Endometrial microvascular endothelial cells (primary cell): Measurements from ENCODE around the gene MRGPRF. TPM values are rescaled to one million over a fixed set of nuclear protein-coding genes. Genes with fewer than 3 reads are reported as not detected.

Source experiments
- in situ Hi-C: cut with HindIII; loops from 2 replicates; pipeline ENCODE4 v1.10.0; 2017; ENCODE audit warnings: low sequenced_read_pairs, low pct_unique_long_range_greater_than_20kb; ENCODE audit errors: inconsistent ontology term
- total RNA-seq: library from RNA; depleted of rRNA; stranded (reverse); fragments of >200 nt; gene quantifications from one replicate; pipeline ENCODE4 v1.2.3, GENCODE V29; 2015; ENCODE audit errors: inconsistent ontology term

The MRGPRF gene
- total RNA-seq, 1 donor from 2014 or later = not detected

GRCh38 chr11:68994894-68995285, 18.2 kb downstream of the MRGPRF start:
- in situ Hi-C loops = no loop called here

- in situ Hi-C loops = no loop called here
Observed at GRCh38 chr11:68994161-68994893, 18.7 kb downstream of the MRGPRF start.

GRCh38 chr11:68993546-68993945, 19.5 kb downstream of the MRGPRF start:
- in situ Hi-C loops = no loop called here

- in situ Hi-C loops = no loop called here
Observed at GRCh38 chr11:68992743-68993255, 20.2 kb downstream of the MRGPRF start.

GRCh38 chr11:68990995-68991780, 21.9 kb downstream of the MRGPRF start:
- in situ Hi-C loops = no loop called here

- in situ Hi-C loops = no loop called here
Observed at GRCh38 chr11:68989936-68990606, 23.0 kb downstream of the MRGPRF start.

GRCh38 chr11:68988491-68988890, 24.6 kb downstream of the MRGPRF start:
- in situ Hi-C loops = no loop called here

- in situ Hi-C loops = no loop called here
Observed at GRCh38 chr11:68987211-68987610, 25.8 kb downstream of the MRGPRF start.

GRCh38 chr11:68983801-68984200, 29.2 kb downstream of the MRGPRF start:
- in situ Hi-C loops = no loop called here

- in situ Hi-C loops = no loop called here
Observed at GRCh38 chr11:68982134-68982533, 30.9 kb downstream of the MRGPRF start.

- in situ Hi-C loops = no loop called here
Observed at GRCh38 chr11:68980776-68981065, 32.3 kb downstream of the MRGPRF start, which contains the start of gene MRGPRD. Gene MRGPRD, minus strand, starts transcription at chr11:68980986. Its CDS starts 0 bp downstream, at chr11:68980986.

GRCh38 chr11:68979931-68980775, 32.9 kb downstream of the MRGPRF start:
- in situ Hi-C loops = no loop called here

GRCh38 chr11:68978931-68979594, 34.0 kb downstream of the MRGPRF start:
- in situ Hi-C loops = no loop called here

- in situ Hi-C loops = no loop called here
Observed at GRCh38 chr11:68978626-68978930, 34.5 kb downstream of the MRGPRF start.

GRCh38 chr11:68977781-68978625, 35.0 kb downstream of the MRGPRF start:
- in situ Hi-C loops = no loop called here

GRCh38 chr11:68976563-68976962, 36.5 kb downstream of the MRGPRF start:
- in situ Hi-C loops = no loop called here

- in situ Hi-C loops = no loop called here
Observed at GRCh38 chr11:68976095-68976494, 37.0 kb downstream of the MRGPRF start.
